Hematopoietic multipotent progenitor cell treated with erythropoietin and hydrocortisone succinate and interleukin-3 and kit ligand, for 8 days (in vitro differentiated cells): ENCODE results near the gene GPD2.
A peak's percentile ranks its signal among the peaks of the same experiment; 100 is the strongest.
"Not testable (repeated sequence)": the region's sequence is repeated elsewhere in the genome, so short reads cannot be mapped to it uniquely, and the experiment has no call there.

Source experiments
- DNase-seq: peaks from one replicate; pipeline ENCODE4 v3.0.0-alpha.2; 2015

The GPD2 gene

GRCh38 chr2:156476021-156476849, 40.1 kb downstream of the GPD2 start:
- no peak for DNase-seq

- DNase-seq: no peak
These were observed 40.6 kb downstream of the GPD2 start for GRCh38 chr2:156476850-156477206.

GRCh38 chr2:156480376-156480775, 44.2 kb downstream of the GPD2 start:
- no peak for DNase-seq

GRCh38 chr2:156481312-156481711, 45.1 kb downstream of the GPD2 start:
- DNase-seq: no peak

GRCh38 chr2:156483741-156484173, 47.6 kb downstream of the GPD2 start:
- no peak for DNase-seq

- DNase-seq: no peak
These were observed 50.0 kb downstream of the GPD2 start for GRCh38 chr2:156486147-156486546.

- no peak for DNase-seq
These were observed 50.4 kb downstream of the GPD2 start for GRCh38 chr2:156486614-156487013.

- no peak for DNase-seq
These were observed 53.0 kb downstream of the GPD2 start for GRCh38 chr2:156489195-156489594.

GRCh38 chr2:156489750-156490465, 53.7 kb downstream of the GPD2 start:
- DNase-seq: no peak

- no peak for DNase-seq
These were observed 54.3 kb downstream of the GPD2 start for GRCh38 chr2:156490466-156490840.

GRCh38 chr2:156491176-156491575, 55.0 kb downstream of the GPD2 start:
- DNase-seq: no peak

- DNase-seq: no peak
These were observed 56.8 kb downstream of the GPD2 start for GRCh38 chr2:156492979-156493378.

GRCh38 chr2:156495998-156496397, 59.8 kb downstream of the GPD2 start:
- DNase-seq: not testable (repeated sequence)

- DNase-seq: no peak
These were observed 69.5 kb downstream of the GPD2 start for GRCh38 chr2:156505696-156506095.

- no peak for DNase-seq
These were observed 74.9 kb downstream of the GPD2 start for GRCh38 chr2:156511122-156511521.

GRCh38 chr2:156511803-156512202, 75.6 kb downstream of the GPD2 start:
- no peak for DNase-seq

GRCh38 chr2:156512451-156512850, 76.3 kb downstream of the GPD2 start:
- DNase-seq: no peak

- no peak for DNase-seq
These were observed 77.0 kb downstream of the GPD2 start for GRCh38 chr2:156513219-156513618.

- DNase-seq: peak; percentile 71
These were observed 81.2 kb downstream of the GPD2 start for GRCh38 chr2:156517419-156517818.

- no peak for DNase-seq
These were observed 82.0 kb downstream of the GPD2 start for GRCh38 chr2:156518138-156518537.

GRCh38 chr2:156522864-156523440, 86.8 kb downstream of the GPD2 start:
- DNase-seq: no peak

- DNase-seq: no peak
These were observed 90.9 kb downstream of the GPD2 start for GRCh38 chr2:156526950-156527636.

GRCh38 chr2:156528583-156528982, 92.4 kb downstream of the GPD2 start:
- not testable (repeated sequence) for DNase-seq
